ENCODE results near the gene UBN1. TPM values are rescaled to one million over a fixed set of nuclear protein-coding genes. Genes with fewer than 3 reads are reported as not detected.

The UBN1 gene
- total RNA-seq, 1 donor from 2014 or later, result 23.5 TPM

- no peak for DNase-seq
Observed at GRCh38 chr16:4825196-4825595, 22.1 kb upstream of the UBN1 start.

- no peak for DNase-seq
Observed at GRCh38 chr16:4826526-4826925, 20.8 kb upstream of the UBN1 start.

- DNase-seq, result no peak
Observed at GRCh38 chr16:4826980-4827379, 20.3 kb upstream of the UBN1 start.

- DNase-seq, result no peak
Observed at GRCh38 chr16:4828567-4829321, 18.5 kb upstream of the UBN1 start.

- no peak for DNase-seq
Observed at GRCh38 chr16:4830408-4830807, 16.9 kb upstream of the UBN1 start.

GRCh38 chr16:4831616-4832015, 15.7 kb upstream of the UBN1 start:
- DNase-seq, result no peak

GRCh38 chr16:4832698-4833343, 14.5 kb upstream of the UBN1 start:
- DNase-seq, result no peak

- no peak for DNase-seq
Observed at GRCh38 chr16:4833584-4833983, 13.7 kb upstream of the UBN1 start.

- no peak for DNase-seq
Observed at GRCh38 chr16:4836727-4837126, 10.6 kb upstream of the UBN1 start.

GRCh38 chr16:4837733-4838501, 9.4 kb upstream of the UBN1 start:
- no peak for DNase-seq

- DNase-seq, result no peak
Observed at GRCh38 chr16:4839942-4840341, 7.3 kb upstream of the UBN1 start.

GRCh38 chr16:4840984-4841383, 6.3 kb upstream of the UBN1 start:
- DNase-seq, result no peak

GRCh38 chr16:4846503-4846900, 779 bp upstream of the UBN1 start:
- DNase-seq, result no peak

- no peak for DNase-seq
Observed at GRCh38 chr16:4847774-4848587, 700 bp downstream of the UBN1 start.

GRCh38 chr16:4850211-4850610, 2.9 kb downstream of the UBN1 start:
- no peak for DNase-seq

GRCh38 chr16:4852221-4852872, 5.1 kb downstream of the UBN1 start:
- DNase-seq, result no peak

GRCh38 chr16:4855371-4855770, 8.1 kb downstream of the UBN1 start:
- DNase-seq, result no peak

GRCh38 chr16:4855804-4856203, 8.5 kb downstream of the UBN1 start:
- no peak for DNase-seq

GRCh38 chr16:4859190-4859899, 12.1 kb downstream of the UBN1 start:
- no peak for DNase-seq

- DNase-seq, result no peak
Observed at GRCh38 chr16:4859900-4860255, 12.6 kb downstream of the UBN1 start.

- DNase-seq, result no peak
Observed at GRCh38 chr16:4860727-4861342, 13.6 kb downstream of the UBN1 start.

All from skin of body (tissue), 2 donors.